GM23248 (cell line): ENCODE data around the gene GPR42. TPM values are rescaled to one million over a fixed set of nuclear protein-coding genes. Genes with fewer than 3 reads are reported as not detected.

Source experiments
- DNase-seq: peaks from one replicate; pipeline ENCODE4 v3.0.0-alpha.2; 2015
- H2AFZ ChIP-seq: fragments of 200-600 bp; sonication (generic); 2 replicates; pipeline ENCODE4 v1.6.1; 2016; ENCODE audit warnings: antibody characterized with exemption
- H3F3A ChIP-seq: fragments of 200-600 bp; sonication (generic); 2 replicates; pipeline ENCODE4 v1.6.1; 2016; ENCODE audit warnings: mild to moderate bottlenecking, antibody characterized with exemption, mixed run types; ENCODE audit not compliant: insufficient read depth
- H3K27ac ChIP-seq: fragments of 200-600 bp; sonication (generic); 2 replicates; pipeline ENCODE4 v1.5.1; 2016; ENCODE audit warnings: mild to moderate bottlenecking
- H3K27me3 ChIP-seq: fragments of 200-600 bp; sonication (generic); replicated peaks from 2 replicates; pipeline ENCODE4 v1.6.1; 2016; ENCODE audit warnings: mild to moderate bottlenecking; ENCODE audit not compliant: insufficient read depth
- H3K36me3 ChIP-seq: fragments of 200-600 bp; sonication (generic); 2 replicates; pipeline ENCODE4 v1.6.1; 2016; ENCODE audit warnings: low read depth, mild to moderate bottlenecking
- H3K4me1 ChIP-seq: fragments of 200-600 bp; sonication (generic); 2 replicates; pipeline ENCODE4 v1.6.1; 2016; ENCODE audit warnings: mild to moderate bottlenecking; ENCODE audit not compliant: insufficient read depth
- H3K4me2 ChIP-seq: fragments of 200-600 bp; sonication (generic); one replicate; pipeline ENCODE4 v1.6.1; 2016; ENCODE audit warnings: mild to moderate bottlenecking; ENCODE audit not compliant: unreplicated experiment
- H3K4me3 ChIP-seq: fragments of 200-600 bp; sonication (generic); 2 replicates; pipeline ENCODE4 v1.5.1; 2016; ENCODE audit warnings: mild to moderate bottlenecking
- H3K79me2 ChIP-seq: fragments of 200-600 bp; sonication (generic); 2 replicates; pipeline ENCODE4 v1.6.1; 2016; ENCODE audit warnings: mild to moderate bottlenecking; ENCODE audit not compliant: insufficient read depth
- H3K9ac ChIP-seq: fragments of 200-600 bp; sonication (generic); 2 replicates; pipeline ENCODE4 v1.6.1; 2016; ENCODE audit warnings: mild to moderate bottlenecking
- H3K9me2 ChIP-seq: fragments of 200-600 bp; sonication (generic); 2 replicates; pipeline ENCODE4 v1.6.1; 2016; ENCODE audit warnings: mixed run types, mild to moderate bottlenecking, moderate library complexity; ENCODE audit not compliant: insufficient read depth
- H3K9me3 ChIP-seq: fragments of 200-600 bp; sonication (generic); one replicate; pipeline ENCODE4 v1.6.1; 2017; ENCODE audit warnings: low read depth
- H4K20me1 ChIP-seq: fragments of 200-600 bp; sonication (generic); 2 replicates; pipeline ENCODE4 v1.6.0; 2016; ENCODE audit not compliant: insufficient read depth
- EZH2 ChIP-seq: fragments of 200-600 bp; sonication (generic); IDR thresholded peaks from 2 replicates; pipeline ENCODE4 v1.6.1; 2018; ENCODE audit warnings: antibody characterized with exemption, mild to moderate bottlenecking; ENCODE audit not compliant: insufficient read depth, poor library complexity, severe bottlenecking
- EZH2phosphoT487 ChIP-seq: fragments of 200-600 bp; sonication (generic); IDR thresholded peaks from 2 replicates; pipeline ENCODE4 v1.6.1; 2018; ENCODE audit warnings: antibody characterized with exemption, moderate library complexity, mild to moderate bottlenecking, low read depth; ENCODE audit not compliant: insufficient read depth
- WGBS, 2 experiments: methylation state at CpG; one replicate each; pipeline ENCODE4 v1.1.6; 2015 to 2017; ENCODE audit warnings: low lambda C conversion rate in 2 of 2, low coverage in 1 of 2; ENCODE audit errors: missing lambda C conversion rate in 2 of 2; 5-methylcytosine and 5-hydroxymethylcytosine counted together
- in situ Hi-C: fragments of 300-500 bp; cut with MboI; formaldehyde crosslinking; loops from 2 replicates; pipeline ENCODE4 v1.15.0; 2020
- polyA plus RNA-seq: library from polyadenylated mRNA; unstranded; fragments of >200 nt; fragmentation: Nextera tagmentation; extraction: Ambion mirVana; gene quantifications from 2 replicates; pipeline ENCODE4 v1.2.1, GENCODE V29; 2016
- total RNA-seq: library from RNA; depleted of rRNA; stranded (reverse); fragments of >200 nt; shearing (Covaris generic); gene quantifications from 2 replicates; pipeline ENCODE4 v1.2.3, GENCODE V29; 2014

Gene GPR42
- total and polyA plus RNA-seq, 2 experiments from 2014 or later: not detected

DNA sequence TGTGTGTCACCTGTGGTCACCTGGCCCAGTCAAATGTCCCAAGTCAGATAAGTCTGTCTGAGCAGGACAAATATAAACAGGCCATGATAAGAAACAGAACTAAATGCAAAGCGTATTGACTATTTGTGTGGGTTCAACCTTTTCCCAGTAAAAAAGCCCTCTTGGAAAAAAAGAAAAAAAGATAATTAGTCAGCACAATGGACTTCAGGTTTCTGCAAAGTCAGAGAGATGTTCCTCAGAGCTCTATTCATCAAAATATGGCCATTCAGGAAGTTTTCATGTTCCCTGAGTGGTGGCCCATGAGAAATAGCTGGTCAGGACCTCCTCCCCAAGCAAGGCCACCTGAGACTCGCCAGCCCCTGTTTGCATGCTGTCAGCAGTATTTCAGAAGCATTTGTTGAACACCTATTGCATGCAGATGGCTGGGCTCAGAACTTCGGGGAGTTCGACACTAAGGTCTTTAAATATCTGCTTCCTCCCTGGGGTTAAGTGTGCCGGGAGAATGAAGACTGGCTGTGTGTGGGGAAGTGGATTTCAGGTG is 9.9 kb upstream of the GPR42 start:
- no peak overlapping the region for H3K4me2 ChIP-seq
- no peak overlapping the region for H3K4me3 ChIP-seq
- TF ChIP-seq EZH2phosphoT487 (no peak), EZH2 (no peak)
- H3K36me3 ChIP-seq: no peaks in the 10 kb centered on the region
- no peaks in the 10 kb centered on the region for H3K9me2 ChIP-seq
- H3K4me1 ChIP-seq: no peaks in the 10 kb centered on the region
- H3K27ac ChIP-seq: no peak overlapping the region
- H3K9me3 ChIP-seq: no peaks in the 10 kb centered on the region
- no peak for DNase-seq
- in situ Hi-C loops: no loop called here
- WGBS, 2 experiments: 28 to 33% methylated on average over 4 to 5 of the region's 5 CpGs
- H3K79me2 ChIP-seq: no peaks in the 10 kb centered on the region
- H3K9ac ChIP-seq: no peak overlapping the region
- no peaks in the 10 kb centered on the region; the same call in 1 of the 2 replicates for H3K27me3 ChIP-seq
- no peak overlapping the region for H2AFZ ChIP-seq
- H3F3A ChIP-seq: no peaks in the 10 kb centered on the region
- no peaks in the 10 kb centered on the region for H4K20me1 ChIP-seq

DNA sequence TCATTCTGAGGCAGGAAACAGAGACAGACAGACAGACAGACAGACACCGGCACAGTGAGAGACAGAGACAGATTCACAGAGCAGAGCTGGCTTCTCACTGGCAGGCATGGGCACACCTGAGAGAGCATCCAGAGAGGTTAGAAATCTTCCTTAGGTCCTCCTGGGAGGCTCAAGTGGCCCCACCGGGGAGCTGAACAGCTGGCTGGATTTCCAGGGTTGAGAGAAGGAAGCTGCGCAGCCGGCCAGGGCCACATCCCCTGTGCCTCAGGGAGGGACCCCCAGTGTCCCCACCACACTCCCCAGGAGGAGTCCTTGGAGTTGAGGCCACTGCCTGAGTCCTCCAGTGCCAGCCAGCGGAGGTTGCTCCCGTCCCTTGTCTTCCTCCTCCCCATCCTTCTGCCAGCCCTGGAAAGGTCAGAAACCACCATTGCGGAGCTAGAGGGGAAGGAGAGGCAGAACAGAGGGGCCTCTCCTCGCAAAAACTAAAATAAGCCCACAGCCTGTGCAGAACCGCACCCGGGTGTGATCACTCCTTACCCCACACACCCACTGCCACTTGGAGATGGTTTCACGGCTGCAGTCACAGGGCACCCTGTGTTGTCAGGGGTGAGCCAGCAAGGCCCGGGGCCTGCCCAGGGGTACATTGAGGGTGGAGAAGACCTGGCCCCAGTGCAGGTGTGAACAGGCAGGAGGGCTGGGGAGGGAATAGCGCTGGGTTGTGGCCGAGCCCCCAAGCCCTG is 8.4 kb upstream of the GPR42 start:
- H3K27me3 ChIP-seq: no peaks in the 10 kb centered on the region
- no peaks in the 10 kb centered on the region for H3F3A ChIP-seq
- H4K20me1 ChIP-seq: no peaks in the 10 kb centered on the region
- DNase-seq: no peak
- no peak overlapping the region for H3K27ac ChIP-seq
- H3K36me3 ChIP-seq: no peaks in the 10 kb centered on the region
- H3K9ac ChIP-seq: no peak overlapping the region
- no peaks in the 10 kb centered on the region for H3K4me1 ChIP-seq
- H3K9me3 ChIP-seq: no peaks in the 10 kb centered on the region
- WGBS, 2 experiments: 29 to 32% methylated on average over 8 to 9 of the region's 14 CpGs
- H3K79me2 ChIP-seq: no peaks in the 10 kb centered on the region
- no peak for TF ChIP-seq EZH2
- no peak for TF ChIP-seq EZH2phosphoT487
- no peaks in the 10 kb centered on the region for H3K9me2 ChIP-seq
- no peak overlapping the region for H2AFZ ChIP-seq
- H3K4me3 ChIP-seq: no peak overlapping the region
- in situ Hi-C loops: no loop called here
- no peak overlapping the region for H3K4me2 ChIP-seq

DNA sequence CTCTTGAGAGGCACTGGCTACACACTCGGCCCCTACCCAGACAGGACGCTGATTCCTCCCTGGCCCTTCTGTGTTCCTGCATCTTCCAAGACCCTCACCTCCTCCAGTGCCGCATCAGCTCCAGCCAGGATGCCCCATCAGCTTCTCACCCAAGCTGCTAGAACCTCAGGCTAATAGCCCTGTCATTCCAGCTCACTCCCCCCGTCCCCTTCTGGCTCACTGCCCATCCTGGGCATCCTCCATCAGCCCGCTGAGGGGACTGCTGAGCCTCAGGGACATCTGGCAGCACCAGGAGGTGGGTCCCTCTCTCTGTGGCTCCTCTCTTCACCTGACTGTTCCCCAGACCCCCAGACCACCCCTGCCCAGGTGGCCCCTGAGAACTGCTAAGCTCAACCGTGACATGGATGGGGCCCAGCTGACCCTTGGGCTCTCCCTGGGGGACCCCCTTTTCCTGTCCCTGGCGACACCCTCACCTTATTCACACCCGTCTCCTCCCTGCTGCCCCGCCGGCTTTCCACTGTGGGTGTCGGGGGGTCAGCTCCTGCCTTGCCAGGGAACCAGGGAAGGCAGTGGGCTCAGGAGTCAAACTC is 7.8 kb upstream of the GPR42 start:
- Histone ChIP-seq H3K36me3 (no peaks in the 10 kb centered on the region), H3K4me3 (no peak overlapping the region), H3K27me3 (0 out of 2 replicates have a peak, but pooled peaks cover under 1% of the 10 kb centered on the region), H4K20me1 (no peaks in the 10 kb centered on the region), H3K4me2 (no peak overlapping the region), H3K9ac (no peak overlapping the region), H3K4me1 (no peaks in the 10 kb centered on the region), H3K27ac (no peak overlapping the region), H3K79me2 (no peaks in the 10 kb centered on the region), H3K9me2 (no peaks in the 10 kb centered on the region), H3F3A (no peaks in the 10 kb centered on the region), H3K9me3 (no peaks in the 10 kb centered on the region), H2AFZ (no peak overlapping the region)
- in situ Hi-C loops: no loop called here
- 60 to 69% methylated on average over 2 to 7 of the region's 11 CpGs for WGBS, 2 experiments
- TF ChIP-seq EZH2phosphoT487 (no peak), EZH2 (no peak)
- DNase-seq: no peak

DNA sequence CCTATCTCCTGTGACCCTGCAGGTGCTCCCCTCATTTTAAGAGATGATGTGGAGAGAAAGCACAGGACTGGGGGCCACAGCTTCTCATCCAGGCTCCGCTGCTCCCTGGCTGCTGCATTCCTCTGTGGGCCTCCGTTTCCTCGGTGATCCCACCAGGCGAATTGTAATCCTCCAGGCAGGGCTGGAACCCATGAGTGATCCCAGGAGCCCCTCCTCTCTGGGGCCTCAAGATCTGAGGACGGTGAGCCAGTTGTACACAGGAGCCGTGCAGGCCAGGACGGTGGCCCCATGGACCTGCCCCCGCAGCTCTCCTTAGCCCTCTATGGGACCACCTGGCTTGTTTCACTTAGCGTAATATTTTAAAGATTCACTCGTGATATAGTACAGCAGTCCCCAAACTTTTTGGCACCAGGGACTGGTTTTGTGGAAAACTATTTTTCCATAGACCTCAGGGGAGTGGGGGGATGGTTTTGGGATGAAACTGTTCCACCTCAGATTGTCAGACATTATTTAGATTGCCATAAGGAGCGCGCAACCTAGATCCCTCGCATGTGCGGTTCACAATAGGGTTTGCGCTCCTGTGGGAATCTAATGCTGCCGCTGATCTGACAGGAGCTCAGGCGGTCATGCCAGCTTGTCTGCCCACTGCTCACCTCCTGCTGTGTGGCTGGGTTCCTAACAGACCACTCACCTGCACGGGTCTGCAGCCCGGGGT is 7.0 kb upstream of the GPR42 start:
- in situ Hi-C loops: no loop called here
- WGBS, 2 experiments: 50 to 60% methylated on average over 17 to 19 of the region's 19 CpGs
- H3K27ac ChIP-seq: no peak overlapping the region

More for the DNA sequence above, 7.0 kb upstream of the GPR42 start:
- DNase-seq: no peak
- no peaks in the 10 kb centered on the region for H3F3A ChIP-seq
- H3K4me2 ChIP-seq: no peak overlapping the region
- H3K79me2 ChIP-seq: no peaks in the 10 kb centered on the region
- H3K9me3 ChIP-seq: no peaks in the 10 kb centered on the region
- no peaks in the 10 kb centered on the region for H4K20me1 ChIP-seq
- no peak overlapping the region for H3K9ac ChIP-seq
- H3K9me2 ChIP-seq: no peaks in the 10 kb centered on the region
- TF ChIP-seq EZH2 (no peak), EZH2phosphoT487 (no peak)
- H2AFZ ChIP-seq: no peak overlapping the region
- 0 out of 2 replicates have a peak, but pooled peaks cover 6% of the 10 kb centered on the region for H3K27me3 ChIP-seq
- H3K36me3 ChIP-seq: no peaks in the 10 kb centered on the region
- H3K4me3 ChIP-seq: no peak overlapping the region
- no peaks in the 10 kb centered on the region for H3K4me1 ChIP-seq
